Neural progenitor cell (in vitro differentiated cells): ENCODE data around the gene NOG. TPM values are rescaled to one million over a fixed set of nuclear protein-coding genes. Genes with fewer than 3 reads are reported as not detected.

Experiments
- DNase-seq: peaks from one replicate; pipeline ENCODE4 v3.0.0-alpha.2; 2016; ENCODE audit warnings: low spot score
- H2AFZ ChIP-seq: fragments of 200-600 bp; sonication (generic); replicated peaks from 2 replicates; pipeline ENCODE4 v1.6.1; 2016; ENCODE audit warnings: antibody characterized with exemption
- H3F3A ChIP-seq: fragments of 200-600 bp; sonication (generic); 2 replicates; pipeline ENCODE4 v1.6.1; 2016; ENCODE audit warnings: antibody characterized with exemption, low read depth
- H3K27ac ChIP-seq: fragments of 200-600 bp; sonication (generic); 2 replicates; pipeline ENCODE4 v1.5.1; 2016; ENCODE audit warnings: mild to moderate bottlenecking
- H3K27me3 ChIP-seq: fragments of 200-600 bp; sonication (generic); 2 replicates; pipeline ENCODE4 v1.6.1; 2016; ENCODE audit warnings: mild to moderate bottlenecking, moderate library complexity
- H3K36me3 ChIP-seq: fragments of 200-600 bp; sonication (generic); 2 replicates; pipeline ENCODE4 v1.5.1; 2016
- H3K4me1 ChIP-seq: fragments of 200-600 bp; sonication (generic); 2 replicates; pipeline ENCODE4 v1.6.1; 2016; ENCODE audit warnings: mixed run types
- H3K4me2 ChIP-seq: fragments of 200-600 bp; sonication (generic); 2 replicates; pipeline ENCODE4 v1.6.1; 2016
- H3K4me3 ChIP-seq: fragments of 200-600 bp; sonication (generic); 2 replicates; pipeline ENCODE4 v1.5.1; 2016
- H3K79me2 ChIP-seq: fragments of 200-600 bp; sonication (generic); 2 replicates; pipeline ENCODE4 v1.6.1; 2016; ENCODE audit warnings: low read depth
- H3K9ac ChIP-seq: fragments of 200-600 bp; sonication (generic); 2 replicates; pipeline ENCODE4 v1.6.1; 2016
- H3K9me3 ChIP-seq: fragments of 200-600 bp; sonication (generic); 2 replicates; pipeline ENCODE4 v1.5.1; 2016; ENCODE audit warnings: low read depth
- H4K20me1 ChIP-seq: fragments of 200-600 bp; sonication (generic); 2 replicates; pipeline ENCODE4 v1.6.1; 2016; ENCODE audit warnings: low read depth
- H3K27ac Mint-ChIP-seq: 3 replicates; pipeline ENCODE4 v1.8.0; 2021; ENCODE audit warnings: mixed read lengths
- H3K27me3 Mint-ChIP-seq: 2 replicates; pipeline ENCODE4 v1.8.0; 2022; ENCODE audit warnings: low read depth, mild to moderate bottlenecking, inconsistent platforms, moderate library complexity, mixed read lengths; ENCODE audit not compliant: insufficient read depth
- H3K36me3 Mint-ChIP-seq: 3 replicates; pipeline ENCODE4 v1.8.0; 2021; ENCODE audit warnings: mixed read lengths
- H3K4me1 Mint-ChIP-seq: 3 replicates; pipeline ENCODE4 v1.8.0; 2021; ENCODE audit warnings: mixed read lengths
- H3K4me3 Mint-ChIP-seq: 3 replicates; pipeline ENCODE4 v1.8.0; 2021; ENCODE audit warnings: mild to moderate bottlenecking, moderate library complexity, mixed read lengths
- H3K9me3 Mint-ChIP-seq: 3 replicates; pipeline ENCODE4 v1.8.0; 2020; ENCODE audit warnings: mixed read lengths
- CTCF ChIP-seq: fragments of 200-600 bp; sonication (generic); IDR thresholded peaks from 2 replicates; pipeline ENCODE4 v1.5.1; 2017; ENCODE audit warnings: antibody characterized with exemption, mild to moderate bottlenecking
- EZH2 ChIP-seq: fragments of 200-600 bp; sonication (generic); IDR thresholded peaks from 2 replicates; pipeline ENCODE4 v1.6.1; 2017; ENCODE audit warnings: antibody characterized with exemption, mild to moderate bottlenecking, moderate library complexity
- EZH2phosphoT487 ChIP-seq: fragments of 200-600 bp; sonication (generic); IDR thresholded peaks from 2 replicates; pipeline ENCODE4 v1.6.1; 2017; ENCODE audit warnings: antibody characterized with exemption
- total RNA-seq: library from RNA; depleted of rRNA; stranded (reverse); fragments of >200 nt; gene quantifications from 2 replicates; pipeline ENCODE4 v1.2.3, GENCODE V29; 2015; ENCODE audit warnings: low replicate concordance

NOG gene
- total RNA-seq, 1 donor from 2014 or later: 0.34 TPM

- DNase-seq: no peak
- Histone ChIP-seq H3F3A (no peaks in the 10 kb centered on the region), H3K4me1 (peaks cover 11% of the 10 kb centered on the region), H3K9me3 (no peaks in the 10 kb centered on the region), H3K27me3 (no peaks in the 10 kb centered on the region), H4K20me1 (no peaks in the 10 kb centered on the region), H3K9ac (no peak overlapping the region), H3K79me2 (no peaks in the 10 kb centered on the region), H2AFZ (no peak overlapping the region), H3K27ac (no peak overlapping the region), H3K36me3 (no peaks in the 10 kb centered on the region), H3K4me3 (no peak overlapping the region), H3K4me2 (no peak overlapping the region)
- H3K36me3 Mint-ChIP-seq: no peaks in the 10 kb centered on the region
- no peak overlapping the region for H3K4me3 Mint-ChIP-seq
- peaks cover 2% of the 10 kb centered on the region for H3K27me3 Mint-ChIP-seq
- TF ChIP-seq EZH2 (no peak), EZH2phosphoT487 (no peak), CTCF (no peak)
- H3K27ac Mint-ChIP-seq: no peak overlapping the region
- peaks cover 3% of the 10 kb centered on the region for H3K9me3 Mint-ChIP-seq
- H3K4me1 Mint-ChIP-seq: peaks cover 6% of the 10 kb centered on the region
These were observed 44.8 kb upstream of the NOG start for GRCh38 chr17:56548661-56549060.

GRCh38 chr17:56549501-56549900 is 44.0 kb upstream of the NOG start:
- H3K27me3 ChIP-seq: no peaks in the 10 kb centered on the region
- no peak overlapping the region for H3K9ac ChIP-seq
- H3K27ac ChIP-seq: no peak overlapping the region
- H3K36me3 ChIP-seq: no peaks in the 10 kb centered on the region
- H3K4me3 ChIP-seq: no peak overlapping the region
- Mint-ChIP-seq H3K27me3 (peaks cover 2% of the 10 kb centered on the region), H3K4me1 (peaks cover 6% of the 10 kb centered on the region), H3K9me3 (peaks cover 3% of the 10 kb centered on the region), H3K27ac (no peak overlapping the region), H3K4me3 (no peak overlapping the region), H3K36me3 (no peaks in the 10 kb centered on the region)
- no peaks in the 10 kb centered on the region for H4K20me1 ChIP-seq
- H3K79me2 ChIP-seq: no peaks in the 10 kb centered on the region
- TF ChIP-seq CTCF (no peak), EZH2 (no peak), EZH2phosphoT487 (no peak)
- no peak overlapping the region for H3K4me2 ChIP-seq
- H3K4me1 ChIP-seq: peaks cover 10% of the 10 kb centered on the region
- no peak for DNase-seq
- H3F3A ChIP-seq: no peaks in the 10 kb centered on the region
- no peak overlapping the region for H2AFZ ChIP-seq
- no peaks in the 10 kb centered on the region for H3K9me3 ChIP-seq

GRCh38 chr17:56557682-56558081 is 35.8 kb upstream of the NOG start:
- Mint-ChIP-seq H3K27me3 (peaks cover 2% of the 10 kb centered on the region), H3K36me3 (no peaks in the 10 kb centered on the region), H3K4me1 (no peaks in the 10 kb centered on the region), H3K9me3 (peaks cover 3% of the 10 kb centered on the region), H3K4me3 (no peak overlapping the region), H3K27ac (no peak overlapping the region)
- Histone ChIP-seq H3K36me3 (no peaks in the 10 kb centered on the region), H3K4me2 (no peak overlapping the region), H3K27me3 (no peaks in the 10 kb centered on the region), H3K4me3 (no peak overlapping the region), H3K27ac (no peak overlapping the region), H4K20me1 (no peaks in the 10 kb centered on the region), H3F3A (no peaks in the 10 kb centered on the region), H3K9me3 (no peaks in the 10 kb centered on the region), H2AFZ (no peak overlapping the region), H3K9ac (no peak overlapping the region), H3K4me1 (peaks cover 4% of the 10 kb centered on the region), H3K79me2 (no peaks in the 10 kb centered on the region)
- DNase-seq: no peak
- no peak for TF ChIP-seq EZH2
- no peak for TF ChIP-seq CTCF
- TF ChIP-seq EZH2phosphoT487: no peak

GRCh38 chr17:56558088-56558487 is 35.4 kb upstream of the NOG start:
- DNase-seq: no peak
- no peak overlapping the region for H3K27ac Mint-ChIP-seq
- no peak overlapping the region for H3K9ac ChIP-seq
- peaks cover 3% of the 10 kb centered on the region for H3K9me3 Mint-ChIP-seq
- no peak overlapping the region for H3K27ac ChIP-seq
- H3K27me3 Mint-ChIP-seq: peaks cover 2% of the 10 kb centered on the region
- no peaks in the 10 kb centered on the region for H3K36me3 ChIP-seq
- H3K4me3 Mint-ChIP-seq: no peak overlapping the region
- H3K79me2 ChIP-seq: no peaks in the 10 kb centered on the region
- no peak overlapping the region for H2AFZ ChIP-seq
- H3K9me3 ChIP-seq: no peaks in the 10 kb centered on the region
- H3K27me3 ChIP-seq: no peaks in the 10 kb centered on the region
- no peaks in the 10 kb centered on the region for H3F3A ChIP-seq
- H3K36me3 Mint-ChIP-seq: no peaks in the 10 kb centered on the region
- H3K4me1 ChIP-seq: peaks cover 4% of the 10 kb centered on the region
- TF ChIP-seq EZH2 (no peak), CTCF (no peak), EZH2phosphoT487 (no peak)
- H3K4me2 ChIP-seq: no peak overlapping the region
- no peaks in the 10 kb centered on the region for H3K4me1 Mint-ChIP-seq
- no peak overlapping the region for H3K4me3 ChIP-seq
- H4K20me1 ChIP-seq: no peaks in the 10 kb centered on the region
